ENCODE measurements around the gene BUB1B. TPM values are rescaled to one million over a fixed set of nuclear protein-coding genes. Genes with fewer than 3 reads are reported as not detected.

BUB1B gene
- total RNA-seq, 1 experiment from 2014 or later: 67.8 TPM

DNA sequence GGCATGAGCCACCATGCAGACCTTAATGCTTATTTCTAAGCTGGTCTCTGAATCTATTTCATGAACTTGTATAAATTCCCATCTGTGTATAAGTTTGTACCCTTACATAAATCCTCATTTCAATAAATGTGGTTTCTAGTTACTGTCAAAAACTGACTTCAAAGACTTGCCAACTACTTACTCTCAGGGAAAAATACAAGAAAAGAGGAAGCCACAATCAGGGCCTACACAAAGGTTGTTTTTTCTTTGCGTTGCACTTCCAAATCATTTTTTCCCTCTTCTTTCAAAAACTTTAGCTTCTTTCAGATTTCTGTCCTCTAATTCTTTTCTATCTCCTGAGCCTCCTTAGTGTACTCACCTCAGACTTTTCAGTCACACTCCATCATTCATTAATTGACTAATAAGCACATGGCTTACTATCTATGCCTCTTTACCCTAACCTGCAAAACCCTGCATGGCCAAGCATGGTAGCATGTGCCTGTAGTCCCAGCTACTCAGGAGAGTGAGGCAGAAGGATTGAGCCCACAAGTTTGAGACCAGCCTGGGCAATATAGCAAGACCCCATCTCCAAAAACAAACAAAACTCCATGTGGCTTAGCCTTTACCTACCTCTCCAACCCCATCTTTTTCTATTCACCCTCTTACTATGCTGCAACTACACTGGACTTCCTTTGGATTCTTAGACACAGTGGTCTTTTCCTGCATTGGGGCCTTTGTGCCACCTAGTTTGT lies 37.7 kb downstream of the BUB1B start:
- TF ChIP-seq, protein P1, sequence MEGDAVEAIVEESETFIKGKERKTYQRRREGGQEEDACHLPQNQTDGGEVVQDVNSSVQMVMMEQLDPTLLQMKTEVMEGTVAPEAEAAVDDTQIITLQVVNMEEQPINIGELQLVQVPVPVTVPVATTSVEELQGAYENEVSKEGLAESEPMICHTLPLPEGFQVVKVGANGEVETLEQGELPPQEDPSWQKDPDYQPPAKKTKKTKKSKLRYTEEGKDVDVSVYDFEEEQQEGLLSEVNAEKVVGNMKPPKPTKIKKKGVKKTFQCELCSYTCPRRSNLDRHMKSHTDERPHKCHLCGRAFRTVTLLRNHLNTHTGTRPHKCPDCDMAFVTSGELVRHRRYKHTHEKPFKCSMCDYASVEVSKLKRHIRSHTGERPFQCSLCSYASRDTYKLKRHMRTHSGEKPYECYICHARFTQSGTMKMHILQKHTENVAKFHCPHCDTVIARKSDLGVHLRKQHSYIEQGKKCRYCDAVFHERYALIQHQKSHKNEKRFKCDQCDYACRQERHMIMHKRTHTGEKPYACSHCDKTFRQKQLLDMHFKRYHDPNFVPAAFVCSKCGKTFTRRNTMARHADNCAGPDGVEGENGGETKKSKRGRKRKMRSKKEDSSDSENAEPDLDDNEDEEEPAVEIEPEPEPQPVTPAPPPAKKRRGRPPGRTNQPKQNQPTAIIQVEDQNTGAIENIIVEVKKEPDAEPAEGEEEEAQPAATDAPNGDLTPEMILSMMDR (IDR thresholded peaks at IDR 0.05): no peak
- TF ChIP-seq, protein P2, sequence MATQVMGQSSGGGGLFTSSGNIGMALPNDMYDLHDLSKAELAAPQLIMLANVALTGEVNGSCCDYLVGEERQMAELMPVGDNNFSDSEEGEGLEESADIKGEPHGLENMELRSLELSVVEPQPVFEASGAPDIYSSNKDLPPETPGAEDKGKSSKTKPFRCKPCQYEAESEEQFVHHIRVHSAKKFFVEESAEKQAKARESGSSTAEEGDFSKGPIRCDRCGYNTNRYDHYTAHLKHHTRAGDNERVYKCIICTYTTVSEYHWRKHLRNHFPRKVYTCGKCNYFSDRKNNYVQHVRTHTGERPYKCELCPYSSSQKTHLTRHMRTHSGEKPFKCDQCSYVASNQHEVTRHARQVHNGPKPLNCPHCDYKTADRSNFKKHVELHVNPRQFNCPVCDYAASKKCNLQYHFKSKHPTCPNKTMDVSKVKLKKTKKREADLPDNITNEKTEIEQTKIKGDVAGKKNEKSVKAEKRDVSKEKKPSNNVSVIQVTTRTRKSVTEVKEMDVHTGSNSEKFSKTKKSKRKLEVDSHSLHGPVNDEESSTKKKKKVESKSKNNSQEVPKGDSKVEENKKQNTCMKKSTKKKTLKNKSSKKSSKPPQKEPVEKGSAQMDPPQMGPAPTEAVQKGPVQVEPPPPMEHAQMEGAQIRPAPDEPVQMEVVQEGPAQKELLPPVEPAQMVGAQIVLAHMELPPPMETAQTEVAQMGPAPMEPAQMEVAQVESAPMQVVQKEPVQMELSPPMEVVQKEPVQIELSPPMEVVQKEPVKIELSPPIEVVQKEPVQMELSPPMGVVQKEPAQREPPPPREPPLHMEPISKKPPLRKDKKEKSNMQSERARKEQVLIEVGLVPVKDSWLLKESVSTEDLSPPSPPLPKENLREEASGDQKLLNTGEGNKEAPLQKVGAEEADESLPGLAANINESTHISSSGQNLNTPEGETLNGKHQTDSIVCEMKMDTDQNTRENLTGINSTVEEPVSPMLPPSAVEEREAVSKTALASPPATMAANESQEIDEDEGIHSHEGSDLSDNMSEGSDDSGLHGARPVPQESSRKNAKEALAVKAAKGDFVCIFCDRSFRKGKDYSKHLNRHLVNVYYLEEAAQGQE (IDR thresholded peaks at IDR 0.05; ENCODE audit: insufficient read depth in 1 of 2, low read depth in 2 of 2, low read length in 1 of 2): no peak
- TF ChIP-seq POLR2AphosphoS5 (IDR thresholded peaks at IDR 0.05; ENCODE audit: low read depth, low read length) (no peak), TCF7L2 (IDR thresholded peaks at IDR 0.05; ENCODE audit: low read depth, low read length) (no peak)
- no TSS peak for BruUV-seq (replicated peaks)
- H3K4me3 ChIP-seq (ENCODE audit: low read depth in 2 of 2, low read length in 2 of 2): no peak overlapping the region
- H3K36me3 ChIP-seq (ENCODE audit: control insufficient read depth, insufficient read depth, low read length): peaks cover 43% of the 10 kb centered on the region
- no peak overlapping the region for H3K27ac ChIP-seq (ENCODE audit: low read length)
- ATAC-seq (no peak), DNase-seq (ENCODE audit: low read depth, low spot score) (no peak)
- in situ Hi-C loops (cut with HindIII; ENCODE audit: low pct_unique_long_range_greater_than_20kb, low sequenced_read_pairs): no loop called here
- POLR2A ChIA-PET: no interaction called here
- H3K9me3 ChIP-seq (ENCODE audit: control insufficient read depth, insufficient read depth, low read depth, low read length): no peaks in the 10 kb centered on the region
- H3K27me3 ChIP-seq (ENCODE audit: control insufficient read depth, insufficient read depth, low read length): no peaks in the 10 kb centered on the region
- H3K4me1 ChIP-seq (ENCODE audit: control insufficient read depth, insufficient read depth, low read length): no peaks in the 10 kb centered on the region
- intact Hi-C loops (cut with micrococcal nuclease; ENCODE audit: unreplicated experiment): no loop called here
- CTCF ChIA-PET: no interaction called here

DNA sequence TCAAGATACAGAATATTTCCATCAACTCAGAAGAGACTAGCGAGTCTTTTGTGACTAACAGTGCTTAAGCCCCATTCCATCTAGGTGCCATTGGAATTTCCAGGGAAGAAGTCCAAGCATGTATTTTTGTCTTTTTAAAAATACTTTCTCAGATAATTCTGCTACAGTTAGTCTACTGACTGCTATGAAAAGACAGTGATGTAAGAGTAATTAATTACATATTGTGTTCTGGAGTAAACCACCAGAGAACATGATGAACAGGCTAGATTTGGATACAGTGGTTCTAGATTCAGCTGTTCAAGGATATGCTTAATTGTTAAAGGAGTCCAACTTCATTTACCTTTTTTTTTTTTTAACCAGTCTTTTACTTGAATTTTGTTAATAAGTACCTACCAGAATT lies 43.2 kb downstream of the BUB1B start:
- Histone ChIP-seq H3K4me1 (ENCODE audit: control insufficient read depth, insufficient read depth, low read length) (no peaks in the 10 kb centered on the region), H3K27me3 (ENCODE audit: control insufficient read depth, insufficient read depth, low read length) (no peaks in the 10 kb centered on the region), H3K27ac (ENCODE audit: low read length) (no peak overlapping the region), H3K9me3 (ENCODE audit: control insufficient read depth, insufficient read depth, low read depth, low read length) (no peaks in the 10 kb centered on the region), H3K4me3 (ENCODE audit: low read depth in 2 of 2, low read length in 2 of 2) (no peak overlapping the region), H3K36me3 (ENCODE audit: control insufficient read depth, insufficient read depth, low read length) (peaks cover 63% of the 10 kb centered on the region)
- ATAC-seq: no peak
- BruUV-seq (replicated peaks): no TSS peak
- TF ChIP-seq, protein P2 (IDR thresholded peaks at IDR 0.05; ENCODE audit: insufficient read depth in 1 of 2, low read depth in 2 of 2, low read length in 1 of 2): no peak
- TF ChIP-seq, protein P1 (IDR thresholded peaks at IDR 0.05): no peak
- no peak for TF ChIP-seq TCF7L2 (IDR thresholded peaks at IDR 0.05; ENCODE audit: low read depth, low read length)
- no peak for TF ChIP-seq POLR2AphosphoS5 (IDR thresholded peaks at IDR 0.05; ENCODE audit: low read depth, low read length)
- TF ChIP-seq SIN3A (IDR thresholded peaks at IDR 0.05; ENCODE audit: borderline replicate concordance, insufficient read depth, low read depth, low read length): no peak
- no peak for DNase-seq (ENCODE audit: low read depth, low spot score)
- intact Hi-C loops (cut with micrococcal nuclease; ENCODE audit: unreplicated experiment) (no loop called here), in situ Hi-C loops (cut with HindIII; ENCODE audit: low pct_unique_long_range_greater_than_20kb, low sequenced_read_pairs) (no loop called here)
- ChIA-PET POLR2A (interaction anchor here (0.7 kb wide), 1 partner anchor 106 kb away, joined by 6 read pairs; no protein-coding TSS in a partner anchor), CTCF (interaction anchor here (0.7 kb wide), 1 partner anchor 100 kb away, joined by 5 read pairs; no protein-coding TSS in a partner anchor)

Data from Panc1 (cell line).